Muscle of arm (tissue), 12 donors: ENCODE data around the gene GALNT15. TPM values are rescaled to one million over a fixed set of nuclear protein-coding genes. Genes with fewer than 3 reads are reported as not detected.

Experiments used
- DNase-seq: peaks from one replicate; pipeline ENCODE4 v3.0.0-alpha.2; 2013
- polyA plus RNA-seq, 12 donors: library from polyadenylated mRNA; unstranded; fragments of 120-200 nt; gene quantifications; one replicate each; pipeline ENCODE4 v1.2.1, GENCODE V29; 2013; ENCODE audit not compliant: insufficient read length in 12 of 12

The GALNT15 gene
- polyA plus RNA-seq, 12 donors = 0.24 to 6.6 (median 1.3) TPM; not detected in 2

DNA sequence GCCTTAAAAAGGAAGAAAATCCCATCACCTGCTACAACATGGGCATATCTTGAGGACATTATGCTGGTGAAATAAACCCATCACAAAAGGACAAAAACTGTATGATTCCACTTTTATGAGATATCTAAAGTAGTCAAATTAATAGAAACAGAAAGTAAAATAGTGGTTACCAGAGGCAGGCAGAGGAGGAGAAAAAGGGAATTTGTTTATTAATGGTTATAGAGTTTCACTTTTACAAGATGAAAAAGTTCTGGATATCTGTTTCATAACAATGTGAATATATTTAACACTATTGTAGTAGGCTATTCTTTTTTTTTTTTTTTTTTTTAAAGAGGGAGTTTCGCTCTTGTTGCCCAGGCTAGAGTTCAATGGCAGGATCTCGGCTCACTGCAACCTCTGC is 49.8 kb downstream of the GALNT15 start:
- DNase-seq = no peak

DNA sequence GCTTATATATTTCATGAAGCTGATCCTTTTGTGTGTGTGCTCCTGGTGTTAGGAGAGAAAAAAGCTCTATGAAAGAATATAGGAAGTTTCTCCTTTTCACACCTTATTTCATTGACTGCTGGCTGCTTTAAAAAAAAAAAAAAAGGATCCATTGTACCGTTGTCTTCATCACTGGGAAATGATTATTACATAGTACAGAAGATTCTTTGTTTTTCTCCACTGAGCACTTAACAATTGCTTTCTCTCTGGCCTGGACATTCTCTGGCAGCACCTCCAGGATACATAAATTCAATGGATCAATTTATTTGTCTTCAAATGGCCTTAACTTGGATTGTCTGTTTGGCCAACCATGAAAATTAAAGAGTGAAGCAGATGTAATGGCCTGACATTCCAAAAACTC is 53.1 kb downstream of the GALNT15 start:
- no peak for DNase-seq

DNA sequence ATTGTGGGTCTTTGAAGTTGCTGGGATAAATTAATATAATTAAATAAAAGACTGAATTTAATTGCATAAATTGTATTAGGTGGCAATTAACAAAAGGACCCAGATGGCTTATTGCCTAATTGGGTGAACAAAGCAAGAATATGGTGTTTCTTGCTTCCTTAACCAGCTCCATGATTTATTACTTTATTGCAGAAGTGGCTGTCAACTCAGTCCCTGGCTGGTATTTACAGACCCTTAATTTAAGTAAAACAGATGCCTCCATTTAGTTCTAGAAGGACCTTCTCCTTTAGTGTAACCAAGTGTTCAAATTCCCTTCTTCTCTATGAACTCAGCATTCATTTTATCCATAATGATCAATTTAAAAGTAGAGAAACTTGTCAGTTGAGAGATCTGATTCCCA is 55.2 kb downstream of the GALNT15 start:
- no peak for DNase-seq

DNA sequence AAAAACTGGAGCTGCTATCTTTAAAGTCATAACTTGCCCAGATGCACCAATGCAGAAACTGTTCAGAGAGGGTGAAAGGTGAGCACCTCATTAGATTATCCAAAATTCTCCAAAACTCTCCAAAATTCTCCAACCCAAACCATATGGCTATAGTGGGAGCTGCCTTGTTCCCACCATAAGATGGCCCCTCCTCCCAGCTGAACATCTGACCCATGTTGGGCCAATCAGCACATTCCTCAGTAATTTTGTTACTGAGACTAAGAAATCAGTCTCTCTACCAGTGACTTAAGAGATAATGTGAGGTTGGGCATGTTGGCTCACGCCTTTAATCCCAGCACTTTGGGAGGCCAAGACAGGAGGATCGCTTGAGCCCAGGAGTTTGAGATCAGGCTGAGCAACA is 57.5 kb downstream of the GALNT15 start:
- no peak for DNase-seq

DNA sequence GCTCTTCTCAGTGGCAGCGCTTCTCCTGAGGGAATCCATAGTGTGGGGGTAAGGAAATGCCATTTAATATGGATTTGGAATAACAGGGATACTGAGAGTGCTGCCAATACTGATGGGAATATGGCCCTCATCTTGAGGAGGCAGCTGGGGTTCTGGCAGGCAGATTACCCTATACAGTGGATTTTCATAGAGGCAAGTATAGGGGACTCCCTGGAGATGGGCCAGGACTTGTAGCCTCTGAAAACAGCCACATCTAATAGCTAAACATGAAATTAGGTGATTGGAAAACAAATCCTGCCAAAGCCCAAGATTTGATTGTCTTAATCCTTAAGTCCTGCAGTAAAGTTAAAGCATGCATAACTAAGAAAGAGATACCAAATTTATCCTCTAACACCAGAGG is 59.3 kb downstream of the GALNT15 start:
- DNase-seq = no peak

DNA sequence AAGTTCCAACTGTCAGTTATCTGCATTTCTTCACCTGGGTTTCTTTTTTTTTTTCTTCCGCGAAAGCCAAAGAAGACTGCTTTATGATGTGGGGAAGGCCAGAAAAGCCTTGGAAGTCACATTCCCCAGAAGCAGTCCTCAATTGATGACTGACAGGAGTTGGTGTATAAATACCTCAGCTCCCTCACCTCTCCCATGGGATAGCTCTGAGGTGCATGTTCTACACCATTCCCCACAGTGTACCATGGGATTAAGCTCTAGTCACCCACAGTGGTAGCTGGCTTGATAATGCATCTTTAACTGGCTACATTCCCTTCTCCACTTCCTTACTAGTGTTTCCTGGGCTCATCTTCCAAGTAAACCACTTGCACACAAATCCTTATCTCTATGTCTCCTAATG is 59.8 kb downstream of the GALNT15 start:
- no peak for DNase-seq

DNA sequence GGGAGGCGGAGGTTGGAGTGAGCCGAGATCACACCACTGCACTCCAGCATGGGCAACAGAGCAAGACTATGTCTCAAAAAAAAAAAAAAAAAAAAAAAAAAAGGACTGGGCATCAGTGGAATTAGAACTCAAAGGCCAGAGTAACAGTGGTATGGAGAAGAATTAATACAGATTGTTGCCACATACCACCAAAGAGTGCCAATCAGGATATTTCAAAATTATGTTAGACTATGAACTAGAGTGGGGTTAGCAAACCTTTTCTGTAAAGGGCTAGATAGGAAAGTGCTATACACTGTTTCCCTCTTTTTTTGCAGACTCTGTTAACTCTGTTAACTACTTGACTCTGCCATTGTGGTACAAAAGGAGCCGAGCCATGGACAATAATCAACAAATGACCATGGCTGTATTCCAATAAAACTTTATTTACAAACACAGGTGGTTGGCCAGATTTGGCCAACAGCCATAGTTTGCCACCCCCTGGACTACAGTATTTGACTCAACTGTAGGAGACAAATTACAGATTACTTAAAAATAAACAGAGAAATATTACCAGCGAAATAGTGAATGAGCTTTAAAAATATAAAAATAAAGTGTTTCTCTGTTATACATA is 61.7 kb downstream of the GALNT15 start:
- DNase-seq = no peak

DNA sequence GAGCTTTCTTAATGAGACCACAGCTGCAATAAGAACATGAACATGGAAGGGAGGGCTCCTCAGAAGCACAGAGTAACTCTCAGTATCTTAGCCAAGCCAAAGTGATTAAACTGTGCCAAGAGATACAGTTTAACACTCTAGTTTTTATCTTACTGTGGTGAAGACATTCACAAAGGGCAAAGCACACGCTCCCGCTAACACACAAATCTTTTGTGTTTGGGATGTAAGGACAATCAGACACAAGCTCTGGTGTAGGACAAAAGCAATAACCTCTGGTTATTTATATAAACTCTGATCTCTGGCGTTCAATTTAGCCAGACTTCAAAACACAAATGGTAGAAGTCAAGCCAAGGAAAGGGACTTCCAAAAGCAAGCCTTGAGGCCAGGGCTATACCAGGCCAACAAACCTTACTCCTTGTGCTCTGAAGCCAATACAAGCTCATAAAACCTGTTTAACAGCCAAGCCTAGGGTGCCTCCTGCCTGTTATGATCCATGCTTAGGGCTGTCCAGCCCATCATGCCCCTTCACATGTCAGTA is 62.4 kb downstream of the GALNT15 start:
- DNase-seq = no peak

DNA sequence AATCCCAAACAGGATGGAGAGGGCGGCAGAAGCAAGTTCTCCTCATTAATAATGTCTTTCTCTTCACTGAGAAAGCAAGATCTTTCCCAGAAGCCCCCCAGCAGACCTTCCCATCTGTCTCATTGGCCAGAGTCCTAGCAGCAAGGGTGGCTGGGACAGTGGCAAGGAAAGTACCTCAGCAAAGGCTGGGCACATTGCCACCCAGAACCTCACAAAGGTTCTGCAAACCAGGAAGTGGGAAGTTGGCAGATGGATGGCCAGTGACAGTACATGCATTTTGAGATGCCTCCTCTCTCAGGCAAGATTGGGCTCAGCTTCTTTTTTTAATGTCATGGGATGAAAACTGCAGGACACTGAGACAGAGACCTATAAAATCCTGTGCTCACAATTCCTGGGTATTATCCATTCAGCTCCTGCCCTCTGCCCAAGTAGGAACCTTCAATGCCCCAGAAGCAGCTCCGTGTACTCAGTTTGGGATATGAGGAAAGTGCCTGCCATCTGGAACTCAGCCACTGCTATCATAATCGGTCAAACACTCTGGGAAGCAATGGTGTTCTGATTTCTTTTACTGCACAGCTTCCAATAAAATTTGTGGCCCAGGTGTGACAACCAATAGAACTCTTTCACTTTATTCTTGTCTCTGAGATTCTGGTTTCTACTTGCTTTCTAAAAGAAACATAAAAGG is 64.7 kb downstream of the GALNT15 start:
- DNase-seq = no peak

DNA sequence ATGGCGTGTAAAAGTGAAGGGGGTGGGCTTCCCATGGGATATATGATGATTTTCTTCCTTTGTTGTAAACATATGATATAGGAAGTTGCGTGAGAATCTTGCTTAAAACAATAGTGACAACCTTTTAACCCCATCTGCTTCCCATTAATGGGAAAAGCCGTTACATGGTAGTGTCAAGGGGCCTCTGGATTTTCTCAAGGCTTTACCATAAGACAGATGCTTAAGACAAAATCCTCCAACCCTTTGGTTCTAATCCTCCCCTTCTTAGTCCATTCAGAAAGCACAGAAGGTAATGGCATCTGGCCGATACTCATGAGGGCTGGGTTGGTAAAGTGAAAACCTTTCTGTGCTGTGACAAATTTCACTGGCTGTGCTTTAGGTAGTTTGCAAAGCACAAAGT is 65.3 kb downstream of the GALNT15 start:
- no peak for DNase-seq

DNA sequence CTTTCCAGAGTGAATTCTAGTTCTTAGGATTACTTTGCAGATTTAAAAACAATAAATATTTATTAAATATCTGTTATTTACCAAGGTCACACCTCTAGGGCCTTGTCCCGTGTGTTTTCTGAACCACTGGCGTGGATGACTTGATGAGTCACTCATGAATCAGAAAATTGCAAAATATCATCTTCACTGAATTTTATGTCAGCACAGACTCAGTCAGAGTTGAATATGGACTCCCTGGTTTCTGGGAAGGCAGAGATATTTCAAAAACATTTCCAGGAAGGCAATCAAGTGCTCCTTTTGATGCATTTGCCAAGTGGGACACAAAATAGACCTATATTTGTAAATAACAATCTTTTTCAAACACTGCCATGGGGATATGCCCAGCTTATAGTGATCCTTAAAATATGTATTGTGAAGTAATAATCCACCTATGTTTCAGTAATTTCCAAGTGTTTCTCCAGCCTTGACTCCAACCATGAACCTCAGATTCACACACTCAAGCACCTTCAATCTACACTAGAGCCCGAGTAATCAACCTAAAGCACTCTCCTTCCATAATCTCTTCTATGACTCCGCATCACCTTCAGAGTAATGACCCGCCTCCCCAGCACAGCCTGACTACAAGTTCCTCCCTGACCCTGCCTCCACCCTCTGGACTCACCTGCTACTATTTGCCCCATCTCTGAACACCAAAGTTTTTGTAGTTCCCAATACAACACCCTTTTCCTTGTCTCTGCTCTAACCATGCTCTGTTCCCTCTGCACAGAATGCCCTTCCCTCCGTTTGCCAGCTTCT is 65.9 kb downstream of the GALNT15 start:
- DNase-seq = no peak

DNA sequence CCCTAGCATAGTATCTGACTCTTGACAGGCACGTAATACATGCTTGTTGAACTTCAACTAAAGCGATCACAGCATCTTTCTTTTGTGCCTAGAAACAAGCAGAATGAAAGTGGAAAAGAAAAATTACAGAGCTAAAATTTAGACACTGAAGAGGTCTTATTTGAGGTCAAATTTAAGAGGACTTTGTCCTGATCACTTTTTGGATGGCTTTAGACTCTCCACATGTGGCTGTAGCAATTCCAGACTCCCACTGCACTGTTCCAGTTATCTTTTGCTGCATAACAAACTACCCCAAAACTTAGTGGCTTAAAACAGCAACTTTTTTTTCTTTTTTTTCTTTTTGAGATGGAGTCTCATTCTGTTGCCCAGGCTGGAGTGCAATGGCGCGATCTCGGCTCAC is 66.7 kb downstream of the GALNT15 start:
- no peak for DNase-seq

DNA sequence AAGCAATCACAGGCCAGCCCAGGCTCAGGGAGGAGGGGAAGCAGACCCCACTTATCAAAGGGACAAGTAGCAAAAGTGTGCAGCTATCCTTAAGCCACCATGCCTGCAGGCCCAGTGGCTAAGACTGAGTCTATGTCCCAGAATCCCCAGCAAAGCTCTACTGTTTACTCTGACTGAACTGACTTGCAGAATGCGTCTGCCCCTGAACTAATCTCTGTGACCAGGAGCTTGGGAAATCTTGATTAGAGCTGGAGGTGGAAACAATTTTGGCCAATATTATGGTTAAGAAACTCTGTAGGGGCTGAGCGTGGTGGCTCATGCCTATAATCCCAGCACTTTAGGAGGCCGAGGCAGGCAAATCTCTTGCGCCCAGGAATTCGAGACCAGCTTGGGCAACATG is 67.7 kb downstream of the GALNT15 start:
- no peak for DNase-seq

DNA sequence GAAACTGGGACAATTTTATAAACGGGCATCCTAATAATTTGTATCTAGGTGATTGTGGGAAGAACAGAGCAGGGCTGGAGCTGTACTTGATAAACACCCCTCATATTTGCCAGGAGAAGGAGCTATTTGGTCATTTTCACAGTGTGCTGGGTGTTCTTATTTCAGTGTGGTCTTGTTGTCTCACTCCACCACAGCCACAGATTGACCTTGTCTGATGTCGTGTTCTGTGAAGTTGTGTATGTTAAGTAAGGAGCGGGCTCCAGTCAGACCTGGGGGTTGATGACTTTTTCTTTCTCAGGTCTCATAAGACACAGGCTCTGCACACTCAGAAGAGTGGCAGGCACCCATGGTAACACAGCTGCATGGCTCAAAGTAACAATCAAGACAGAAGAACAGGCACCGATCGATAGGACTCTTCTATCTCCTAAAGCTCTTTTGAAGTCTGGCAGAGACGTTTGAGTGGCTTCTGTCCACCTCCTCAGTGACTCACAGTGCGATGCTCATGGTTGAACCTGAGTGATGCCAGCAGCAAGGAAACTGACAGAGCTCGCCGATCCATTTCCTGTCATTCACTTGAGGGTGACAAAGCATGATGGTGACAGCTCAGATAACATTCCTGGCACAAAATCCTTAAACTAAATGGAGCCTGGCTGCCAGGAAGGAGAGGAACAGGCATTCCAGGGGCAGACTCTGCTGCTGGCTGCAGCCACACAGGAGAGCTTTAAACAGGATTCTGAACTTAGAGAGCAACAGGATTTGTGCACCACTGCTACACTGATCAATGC is 69.4 kb downstream of the GALNT15 start:
- no peak for DNase-seq

DNA sequence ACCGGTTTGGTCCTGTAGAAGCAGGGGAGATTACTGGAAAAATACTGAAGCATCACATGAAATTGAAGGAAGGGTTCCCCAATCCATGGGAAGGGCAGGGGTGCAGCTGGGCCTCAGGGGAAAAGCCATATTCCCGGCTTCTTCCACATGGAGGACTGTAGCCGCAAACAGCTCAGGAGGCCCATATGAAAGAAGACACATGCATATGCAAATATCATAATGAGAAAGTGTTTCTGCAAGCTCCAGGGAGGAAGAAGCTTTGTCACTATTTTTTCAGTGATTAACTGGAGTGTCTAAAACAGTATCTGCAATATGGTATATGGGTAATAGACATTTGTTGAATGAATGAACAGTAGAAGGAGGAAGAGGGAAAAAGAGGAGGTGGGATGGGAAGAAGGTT is 71.1 kb downstream of the GALNT15 start:
- no peak for DNase-seq

DNA sequence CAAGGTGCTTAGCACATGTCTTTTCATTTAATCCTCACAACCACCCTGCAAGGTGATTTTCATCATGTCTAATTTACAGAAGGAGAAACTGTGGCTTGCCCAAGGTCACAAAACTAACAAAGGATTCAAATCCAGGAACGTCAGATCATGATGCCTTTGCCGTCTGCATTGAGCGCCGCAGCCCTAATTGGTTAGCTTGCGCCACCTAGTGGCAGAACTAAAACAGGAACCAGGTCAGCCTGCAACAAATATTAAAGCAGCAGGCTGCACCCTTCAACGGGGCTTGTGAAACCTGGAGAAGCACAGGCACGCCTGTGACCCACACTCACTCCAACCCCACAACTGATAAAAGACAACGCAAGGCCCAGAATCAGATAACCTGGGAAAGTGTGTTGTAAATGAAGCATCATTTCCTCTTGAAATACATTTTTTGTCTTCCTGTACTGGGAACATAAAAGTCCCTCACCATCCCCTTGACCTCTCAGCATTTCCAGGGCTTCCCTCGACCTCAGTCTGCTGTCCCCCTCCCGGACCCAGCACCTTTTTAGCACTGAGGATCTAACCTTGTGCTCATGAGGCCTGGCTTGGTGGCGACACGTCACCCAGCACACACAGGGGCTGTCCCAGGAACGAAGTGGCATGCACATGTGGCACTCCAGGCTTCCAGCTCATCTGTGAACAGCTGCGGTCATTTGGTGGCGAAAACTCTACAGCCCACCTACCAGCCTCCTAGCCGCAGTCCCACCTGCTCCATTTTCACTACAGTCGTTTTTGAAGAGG is 73.0 kb downstream of the GALNT15 start:
- DNase-seq = peak; percentile 87

DNA sequence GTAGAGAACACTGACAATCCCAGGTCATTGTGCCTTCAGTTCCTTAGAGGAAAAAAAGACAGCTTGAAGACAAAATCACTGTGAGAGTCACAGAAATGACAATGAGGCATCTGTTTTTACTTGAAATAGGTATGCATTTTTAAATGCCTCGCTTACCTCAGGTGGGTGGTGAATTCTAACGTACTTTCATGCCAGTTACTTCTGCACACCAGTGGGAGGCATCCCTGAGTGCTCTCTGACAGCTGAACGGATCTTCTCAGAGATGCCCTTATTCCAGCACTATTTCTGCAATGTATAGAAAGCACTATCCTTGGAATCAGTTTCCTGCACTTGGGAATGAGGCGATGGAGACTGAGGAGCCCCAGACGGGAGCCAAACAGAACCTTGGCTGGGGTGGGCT is 74.1 kb downstream of the GALNT15 start:
- DNase-seq = no peak

DNA sequence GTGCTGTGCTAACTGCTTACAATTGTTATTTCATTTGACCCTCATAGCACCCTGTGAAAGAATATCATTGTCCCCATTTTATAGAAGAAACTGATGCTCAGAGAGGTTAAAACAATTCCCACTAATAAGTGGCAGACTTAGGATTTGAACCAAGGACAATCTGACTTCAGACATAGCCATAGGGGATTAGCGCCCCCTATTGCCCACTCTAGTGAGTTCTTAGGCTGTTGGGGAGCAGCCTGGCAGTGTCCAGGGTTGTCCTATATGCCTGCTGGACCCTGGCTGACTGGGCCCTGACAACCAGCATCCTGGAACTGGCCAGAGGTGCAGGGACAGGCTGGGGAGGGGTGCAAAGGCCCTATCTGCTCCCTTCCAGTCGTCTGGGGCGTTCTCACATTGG is 74.9 kb downstream of the GALNT15 start:
- DNase-seq = no peak

DNA sequence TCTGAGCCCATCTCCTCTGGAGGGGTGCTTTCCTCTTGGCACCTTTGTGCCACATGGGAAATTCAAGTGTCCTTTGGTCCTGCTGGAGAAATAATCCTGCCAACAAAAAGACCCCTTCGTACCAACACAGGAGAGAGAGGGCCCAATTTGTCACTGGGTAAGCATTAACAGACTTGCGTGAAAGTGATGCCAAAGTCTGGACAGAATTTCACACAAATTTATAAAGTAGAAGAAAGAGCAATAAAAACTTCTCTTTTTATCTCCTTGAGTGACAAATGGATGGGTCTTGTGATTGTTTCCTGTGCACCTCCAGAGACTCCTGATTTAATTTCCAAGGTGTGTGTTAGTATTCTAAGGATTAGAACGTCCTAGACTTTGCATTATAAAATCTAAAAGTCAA is 75.4 kb downstream of the GALNT15 start:
- DNase-seq = no peak

DNA sequence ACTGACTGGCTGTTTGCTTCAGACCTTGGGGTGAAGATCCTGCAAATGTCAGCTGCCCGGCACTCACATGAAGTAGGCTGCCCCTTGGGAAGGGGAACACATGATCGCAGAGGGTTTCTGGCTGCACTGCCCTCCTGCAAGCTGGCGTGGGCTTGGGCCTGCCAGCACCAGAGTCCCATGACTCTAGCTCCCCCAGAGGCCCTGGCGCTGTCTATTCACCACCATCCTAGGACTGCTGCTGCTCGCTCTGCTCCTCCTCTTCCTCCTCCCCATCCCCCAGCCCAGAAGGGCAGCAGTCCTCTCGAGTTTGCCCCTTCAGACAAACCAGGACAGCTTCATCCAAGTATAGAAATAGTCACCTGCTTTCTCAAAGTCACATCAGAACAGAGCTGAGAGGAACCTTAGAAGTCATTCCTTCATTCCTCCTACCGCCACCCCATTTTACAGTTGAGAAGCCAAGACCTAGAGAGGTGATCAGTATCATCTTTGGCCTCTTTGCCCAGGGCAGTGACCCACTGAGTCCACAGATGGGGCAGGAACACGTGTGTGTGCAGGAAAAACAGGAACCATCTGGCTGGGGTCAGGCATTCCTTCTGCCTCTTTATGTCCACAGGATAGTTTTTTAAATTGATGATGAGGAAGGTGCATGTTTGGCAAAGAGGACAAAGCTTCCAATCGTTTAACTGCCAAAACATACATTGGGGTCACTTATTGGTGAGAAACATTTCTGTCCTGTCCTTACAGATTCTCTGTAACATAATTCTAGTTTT is 77.0 kb downstream of the GALNT15 start:
- no peak for DNase-seq
